Gastrocnemius medialis (tissue), 4 donors: ENCODE data around the gene MEIS1. TPM values are rescaled to one million over a fixed set of nuclear protein-coding genes. Genes with fewer than 3 reads are reported as not detected.

Experiments used
- ATAC-seq, 2 donors: fragments of 150-250 bp; one replicate each; pipeline ENCODE4 v1.9.1; 2016
- DNase-seq, 2 donors: peaks; one replicate each; pipeline ENCODE4 v3.0.0-alpha.2; 2019
- H3K27ac ChIP-seq, 4 donors: fragments of 200-600 bp; sonication (generic); 1 replicate in 1 of 4; 2 replicates in 3 of 4; pipeline ENCODE4 v1.5.1; 2016 to 2018; ENCODE audit warnings: mild to moderate bottlenecking in 2 of 4, moderate library complexity in 1 of 4
- H3K27me3 ChIP-seq, 3 donors: fragments of 200-600 bp; sonication (generic) in 2 of 3; 1 replicate in 1 of 3; 2 replicates in 2 of 3; pipeline versions ENCODE4 v1.5.1 to v1.6.0; 2016 to 2019; ENCODE audit warnings: mild to moderate bottlenecking in 1 of 3, moderate library complexity in 1 of 3
- H3K36me3 ChIP-seq, 2 donors: fragments of 200-600 bp; sonication (generic) in 1 of 2; one replicate each; pipeline ENCODE4 v1.5.1; 2017 to 2018
- H3K4me1 ChIP-seq, 2 donors: fragments of 200-600 bp; sonication (generic) in 1 of 2; one replicate each; pipeline ENCODE4 v1.5.1; 2016 to 2017; ENCODE audit warnings: mild to moderate bottlenecking in 2 of 2
- H3K4me3 ChIP-seq, 4 donors: fragments of 200-600 bp; sonication (generic) in 3 of 4; 1 replicate in 1 of 4; 2 replicates in 3 of 4; pipeline ENCODE4 v1.5.1; 2016 to 2019; ENCODE audit warnings: mild to moderate bottlenecking in 2 of 4
- H3K9me3 ChIP-seq, 3 donors: fragments of 200-600 bp; sonication (generic) in 2 of 3; 1 replicate in 1 of 3; 2 replicates in 2 of 3; pipeline ENCODE4 v1.5.1; 2016 to 2019
- CTCF ChIP-seq, 5 experiments: fragments of 450-650 bp in 3 of 5; fragments of 200-600 bp in 2 of 5; sonication (generic) in 2 of 5; IDR thresholded peaks in 4 of 5; conservative IDR thresholded peaks in 1 of 5; 1 replicate in 4 of 5; 2 replicates in 1 of 5; pipeline ENCODE4 v1.5.1; 2016 to 2019; ENCODE audit warnings: antibody characterized with exemption in 5 of 5, mild to moderate bottlenecking in 3 of 5, moderate library complexity in 3 of 5
- POLR2A ChIP-seq, 2 donors: fragments of 450-650 bp; IDR thresholded peaks; one replicate each; pipeline ENCODE4 v1.6.1; 2017; ENCODE audit warnings: antibody characterized with exemption in 2 of 2, mild to moderate bottlenecking in 2 of 2, moderate library complexity in 2 of 2
- in situ Hi-C, 4 donors: fragments of 200-750 bp; cut with MboI; loops; one replicate each; pipeline versions ENCODE4 v1.15.0 to v1.8.0; 2017; ENCODE audit warnings: low sequenced_read_pairs in 4 of 4
- intact Hi-C: fragments of 100-400 bp; cut with DNase I; formaldehyde crosslinking; loops from one replicate; pipeline ENCODE4 v1.15.1; 2023; ENCODE audit warnings: low total_unique reads
- total RNA-seq, 4 donors: library from RNA; depleted of rRNA; stranded (reverse); fragments of >200 nt; gene quantifications; one replicate each; pipeline versions ENCODE4 v1.1.0 to v1.2.3, GENCODE V29; 2016

The MEIS1 gene
- total RNA-seq, 4 donors from 2014 or later: 1.3 to 8.2 (median 2.0) TPM

- Histone ChIP-seq H3K27ac (no peak overlapping the region), H3K4me1 (no peaks in the 10 kb centered on the region), H3K4me3 (no peak overlapping the region), H3K27me3 (no peaks in the 10 kb centered on the region), H3K36me3 (no peaks in the 10 kb centered on the region), H3K9me3 (no peaks in the 10 kb centered on the region)
- no peak for DNase-seq
- ATAC-seq: no peak
- intact Hi-C loops (no loop called here), in situ Hi-C loops (no loop called here)
- no peak for TF ChIP-seq CTCF (IDR thresholded peaks at IDR 0.05 in 4 of 5, conservative IDR thresholded peaks at IDR 0.05 in 1 of 5)
- TF ChIP-seq POLR2A (IDR thresholded peaks at IDR 0.05): no peak
Measured at GRCh38 chr2:66601624-66602023, 166.7 kb downstream of the MEIS1 start.

GRCh38 chr2:66602341-66602740, 167.4 kb downstream of the MEIS1 start:
- intact Hi-C loops: no loop called here
- ATAC-seq: no peak
- no peak for TF ChIP-seq POLR2A (IDR thresholded peaks at IDR 0.05)
- no peak for TF ChIP-seq CTCF (IDR thresholded peaks at IDR 0.05 in 4 of 5, conservative IDR thresholded peaks at IDR 0.05 in 1 of 5)
- no peak overlapping the region for H3K4me3 ChIP-seq
- H3K27ac ChIP-seq: no peak overlapping the region
- H3K9me3 ChIP-seq: no peaks in the 10 kb centered on the region
- no peaks in the 10 kb centered on the region for H3K4me1 ChIP-seq
- no peak for DNase-seq
- no peaks in the 10 kb centered on the region for H3K36me3 ChIP-seq
- no peaks in the 10 kb centered on the region for H3K27me3 ChIP-seq
- in situ Hi-C loops: no loop called here

- DNase-seq (no peak), ATAC-seq (no peak)
- no peak overlapping the region for H3K4me3 ChIP-seq
- TF ChIP-seq CTCF (IDR thresholded peaks at IDR 0.05 in 4 of 5, conservative IDR thresholded peaks at IDR 0.05 in 1 of 5) (no peak), POLR2A (IDR thresholded peaks at IDR 0.05) (no peak)
- H3K36me3 ChIP-seq: no peaks in the 10 kb centered on the region
- intact Hi-C loops: no loop called here
- H3K27me3 ChIP-seq: no peaks in the 10 kb centered on the region
- no peak overlapping the region for H3K27ac ChIP-seq
- in situ Hi-C loops: no loop called here
- H3K9me3 ChIP-seq: no peaks in the 10 kb centered on the region
- no peaks in the 10 kb centered on the region for H3K4me1 ChIP-seq
Measured at GRCh38 chr2:66604326-66604725, 169.4 kb downstream of the MEIS1 start.

- TF ChIP-seq POLR2A (IDR thresholded peaks at IDR 0.05): no peak
- TF ChIP-seq CTCF (IDR thresholded peaks at IDR 0.05 in 4 of 5, conservative IDR thresholded peaks at IDR 0.05 in 1 of 5): no peak
- Histone ChIP-seq H3K4me3 (no peak overlapping the region), H3K9me3 (no peaks in the 10 kb centered on the region), H3K36me3 (no peaks in the 10 kb centered on the region), H3K27me3 (no peaks in the 10 kb centered on the region), H3K4me1 (no peaks in the 10 kb centered on the region), H3K27ac (no peak overlapping the region)
- intact Hi-C loops (no loop called here), in situ Hi-C loops (no loop called here)
- ATAC-seq: no peak
- DNase-seq: no peak
Measured at GRCh38 chr2:66604976-66605375, 170.1 kb downstream of the MEIS1 start.

GRCh38 chr2:66607152-66607551, 172.2 kb downstream of the MEIS1 start:
- no peaks in the 10 kb centered on the region for H3K36me3 ChIP-seq
- DNase-seq (no peak), ATAC-seq (no peak)
- no peak overlapping the region for H3K4me3 ChIP-seq
- intact Hi-C loops (no loop called here), in situ Hi-C loops (no loop called here)
- no peak overlapping the region for H3K27ac ChIP-seq
- TF ChIP-seq CTCF (IDR thresholded peaks at IDR 0.05 in 4 of 5, conservative IDR thresholded peaks at IDR 0.05 in 1 of 5) (no peak), POLR2A (IDR thresholded peaks at IDR 0.05) (no peak)
- H3K4me1 ChIP-seq: no peaks in the 10 kb centered on the region
- H3K9me3 ChIP-seq: no peaks in the 10 kb centered on the region
- H3K27me3 ChIP-seq: no peaks in the 10 kb centered on the region
